ENCODE data around the gene P2RX3.

The P2RX3 gene

GRCh38 chr11:57310630-57311086 is 27.5 kb upstream of the P2RX3 start:
- DNase-seq (ENCODE audit: low spot score) = no peak
- TF ChIP-seq CTCF (IDR thresholded peaks at IDR 0.05; ENCODE audit: extremely low read depth, missing control alignments) = no peak

- TF ChIP-seq CTCF (IDR thresholded peaks at IDR 0.05; ENCODE audit: extremely low read depth, missing control alignments) = no peak
- DNase-seq (ENCODE audit: low spot score) = peak; percentile 93
These were observed 26.8 kb upstream of the P2RX3 start for GRCh38 chr11:57311109-57311936.

- TF ChIP-seq CTCF (IDR thresholded peaks at IDR 0.05; ENCODE audit: extremely low read depth, missing control alignments) = no peak
- no peak for DNase-seq (ENCODE audit: low spot score)
These were observed 25.6 kb upstream of the P2RX3 start for GRCh38 chr11:57312511-57313021.

- no peak for DNase-seq (ENCODE audit: low spot score)
- TF ChIP-seq CTCF (IDR thresholded peaks at IDR 0.05; ENCODE audit: extremely low read depth, missing control alignments) = no peak
These were observed 24.9 kb upstream of the P2RX3 start for GRCh38 chr11:57313071-57313787.

- no peak for DNase-seq (ENCODE audit: low spot score)
- no peak for TF ChIP-seq CTCF (IDR thresholded peaks at IDR 0.05; ENCODE audit: extremely low read depth, missing control alignments)
These were observed 24.4 kb upstream of the P2RX3 start for GRCh38 chr11:57313788-57314135.

- no peak for TF ChIP-seq CTCF (IDR thresholded peaks at IDR 0.05; ENCODE audit: extremely low read depth, missing control alignments)
- no peak for DNase-seq (ENCODE audit: low spot score)
These were observed 23.8 kb upstream of the P2RX3 start for GRCh38 chr11:57314221-57314973.

Data from GM20000 (cell line).